GM20000 (cell line): ENCODE measurements around the gene PALLD.

ENCODE experiments used
- DNase-seq: peaks from one replicate; pipeline ENCODE4 v3.0.0; 2012; ENCODE audit warnings: low spot score
- CTCF ChIP-seq: IDR thresholded peaks from 2 replicates; pipeline ENCODE4 v1.5.1; 2012; ENCODE audit warnings: mild to moderate bottlenecking, control low read depth; ENCODE audit errors: extremely low read depth, missing control alignments

PALLD gene

GRCh38 chr4:168498251-168498650, 1.4 kb downstream of the PALLD start:
- DNase-seq: no peak

GRCh38 chr4:168499241-168499640, 2.4 kb downstream of the PALLD start:
- TF ChIP-seq CTCF: no peak
- DNase-seq: no peak

More at GRCh38 chr4:168498251-168498650, 1.4 kb downstream of the PALLD start:
- TF ChIP-seq CTCF: no peak

GRCh38 chr4:168501407-168501806, 4.6 kb downstream of the PALLD start:
- DNase-seq: no peak

GRCh38 chr4:168502861-168503260, 6.0 kb downstream of the PALLD start:
- no peak for TF ChIP-seq CTCF
- no peak for DNase-seq

More at GRCh38 chr4:168501407-168501806, 4.6 kb downstream of the PALLD start:
- TF ChIP-seq CTCF: no peak

GRCh38 chr4:168503652-168504362, 7.0 kb downstream of the PALLD start:
- DNase-seq: no peak
- TF ChIP-seq CTCF: no peak

GRCh38 chr4:168504526-168504925, 7.7 kb downstream of the PALLD start:
- TF ChIP-seq CTCF: no peak
- no peak for DNase-seq

GRCh38 chr4:168506014-168506413, 9.2 kb downstream of the PALLD start:
- no peak for TF ChIP-seq CTCF
- no peak for DNase-seq
